Natural killer cell (primary cell): ENCODE results near the gene LMNA. TPM values are rescaled to one million over a fixed set of nuclear protein-coding genes. Genes with fewer than 3 reads are reported as not detected.

Experiments
- ATAC-seq, 3 donors: fragments of 150-1000 bp in 2 of 3; fragments of 200-7000 bp in 1 of 3; cut with Tn5 transposase; 1 replicate in 1 of 3; 2 replicates in 2 of 3; pipeline ENCODE4 v1.10.0; 2021; ENCODE audit warnings: mild to moderate bottlenecking in 2 of 3, moderate library complexity in 2 of 3
- DNase-seq, 2 donors: peaks; one replicate each; pipeline versions ENCODE4 v3.0.0 to v3.0.0-alpha.2; 2013 to 2021; ENCODE audit warnings: mixed read lengths in 1 of 2
- H3K27ac ChIP-seq: one replicate; pipeline ENCODE4 v1.5.1; 2013; ENCODE audit warnings: mild to moderate bottlenecking, low read length
- H3K27me3 ChIP-seq: one replicate; pipeline ENCODE4 v1.6.1; 2013; ENCODE audit warnings: low read length; ENCODE audit not compliant: control insufficient read depth, insufficient read depth
- H3K36me3 ChIP-seq: one replicate; pipeline ENCODE4 v1.6.1; 2013; ENCODE audit warnings: low read length; ENCODE audit not compliant: control insufficient read depth, insufficient read depth
- H3K4me1 ChIP-seq: one replicate; pipeline ENCODE4 v1.6.1; 2013; ENCODE audit warnings: low read length; ENCODE audit not compliant: control insufficient read depth, insufficient read depth
- H3K4me3 ChIP-seq: one replicate; pipeline ENCODE4 v1.5.1; 2013; ENCODE audit warnings: low read length
- H3K9me3 ChIP-seq: one replicate; pipeline ENCODE4 v1.6.1; 2013; ENCODE audit warnings: low read length; ENCODE audit not compliant: control insufficient read depth, insufficient read depth
- H3K27ac Mint-ChIP-seq, 2 donors: one replicate each; pipeline ENCODE4 v1.8.0; 2022; ENCODE audit warnings: mild to moderate bottlenecking in 2 of 2, mixed read lengths in 2 of 2, moderate library complexity in 1 of 2
- H3K27me3 Mint-ChIP-seq, 2 donors: one replicate each; pipeline ENCODE4 v1.8.0; 2022; ENCODE audit warnings: low read depth in 2 of 2, mixed read lengths in 2 of 2
- H3K36me3 Mint-ChIP-seq: one replicate; pipeline ENCODE4 v1.8.0; 2022; ENCODE audit warnings: mixed read lengths
- H3K4me1 Mint-ChIP-seq, 2 donors: one replicate each; pipeline ENCODE4 v1.8.0; 2022; ENCODE audit warnings: mixed read lengths in 2 of 2
- H3K4me3 Mint-ChIP-seq: one replicate; pipeline ENCODE4 v1.8.0; 2022; ENCODE audit warnings: mild to moderate bottlenecking, moderate library complexity, mixed read lengths
- H3K9me3 Mint-ChIP-seq, 2 donors: one replicate each; pipeline ENCODE4 v1.8.0; 2022; ENCODE audit warnings: mixed read lengths in 2 of 2
- WGBS: methylation state at CpG from one replicate; pipeline ENCODE4 v1.1.7; 2013; ENCODE audit warnings: missing lambda C conversion rate; ENCODE audit not compliant: insufficient coverage; 5-methylcytosine and 5-hydroxymethylcytosine counted together
- intact Hi-C: fragments of 100-400 bp; cut with micrococcal nuclease; formaldehyde crosslinking; loops from one replicate; pipeline ENCODE4 v1.14.2; 2022
- total RNA-seq, 4 donors: library from RNA; stranded (reverse); fragments of 120-200 nt in 1 of 4; gene quantifications; one replicate each; pipeline versions ENCODE4 v1.2.3 to v1.2.4, GENCODE V29; 2013 to 2022
- TF ChIP-seq, protein P1 (sequence below): fragments of 200-600 bp; IDR thresholded peaks from one replicate; pipeline ENCODE4 v1.8.0; 2022; ENCODE audit warnings: antibody characterized with exemption

Gene LMNA
- total RNA-seq, 3 donors from 2014 or later (not counting 1 experiment from before 2014, with no cell fraction given) = 201 to 504 (median 273) TPM

DNA sequence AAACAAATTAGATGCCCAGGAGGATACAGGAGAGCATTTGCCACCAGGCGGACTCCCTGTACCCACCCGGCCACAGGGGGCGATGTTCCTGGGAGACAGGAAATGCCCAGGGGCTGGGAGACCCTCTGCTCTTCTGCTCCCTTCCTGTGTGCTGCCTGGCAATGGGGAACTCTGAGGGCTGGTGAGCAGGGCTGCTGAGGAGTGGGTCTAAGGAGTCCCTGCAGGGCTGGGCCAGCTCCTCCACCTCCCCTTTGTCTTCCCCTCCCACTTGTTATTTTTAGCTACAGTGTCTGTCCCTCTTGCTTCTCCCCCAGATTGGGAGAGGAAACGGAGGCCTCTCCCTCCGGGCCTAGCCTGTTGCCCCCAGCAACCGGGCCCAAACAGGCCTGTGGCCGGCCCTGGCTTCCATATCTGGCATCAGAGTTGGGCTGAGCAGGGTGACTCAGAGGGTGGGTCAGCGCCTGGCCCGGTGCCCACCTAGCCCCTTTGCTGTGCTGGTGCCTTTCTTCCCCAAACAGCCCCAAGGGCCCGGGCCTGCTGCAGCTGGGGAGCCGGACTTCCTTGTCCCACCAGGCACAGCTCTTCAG lies 11.6 kb downstream of the LMNA start:
- H3K4me3 ChIP-seq = no peak overlapping the region
- H3K9me3 Mint-ChIP-seq = no peaks in the 10 kb centered on the region
- peaks cover 2 to 8% of the 10 kb centered on the region in 2 donors for H3K27me3 Mint-ChIP-seq
- TF ChIP-seq, protein P1, sequence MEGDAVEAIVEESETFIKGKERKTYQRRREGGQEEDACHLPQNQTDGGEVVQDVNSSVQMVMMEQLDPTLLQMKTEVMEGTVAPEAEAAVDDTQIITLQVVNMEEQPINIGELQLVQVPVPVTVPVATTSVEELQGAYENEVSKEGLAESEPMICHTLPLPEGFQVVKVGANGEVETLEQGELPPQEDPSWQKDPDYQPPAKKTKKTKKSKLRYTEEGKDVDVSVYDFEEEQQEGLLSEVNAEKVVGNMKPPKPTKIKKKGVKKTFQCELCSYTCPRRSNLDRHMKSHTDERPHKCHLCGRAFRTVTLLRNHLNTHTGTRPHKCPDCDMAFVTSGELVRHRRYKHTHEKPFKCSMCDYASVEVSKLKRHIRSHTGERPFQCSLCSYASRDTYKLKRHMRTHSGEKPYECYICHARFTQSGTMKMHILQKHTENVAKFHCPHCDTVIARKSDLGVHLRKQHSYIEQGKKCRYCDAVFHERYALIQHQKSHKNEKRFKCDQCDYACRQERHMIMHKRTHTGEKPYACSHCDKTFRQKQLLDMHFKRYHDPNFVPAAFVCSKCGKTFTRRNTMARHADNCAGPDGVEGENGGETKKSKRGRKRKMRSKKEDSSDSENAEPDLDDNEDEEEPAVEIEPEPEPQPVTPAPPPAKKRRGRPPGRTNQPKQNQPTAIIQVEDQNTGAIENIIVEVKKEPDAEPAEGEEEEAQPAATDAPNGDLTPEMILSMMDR = no peak
- peak overlapping the region; percentile 42 for H3K4me3 Mint-ChIP-seq
- peak overlapping the region; percentile 69 for H3K27ac ChIP-seq
- peak; percentile 69 to 83 for DNase-seq
- no peaks in the 10 kb centered on the region for H3K9me3 ChIP-seq
- peaks cover 7% of the 10 kb centered on the region for H3K27me3 ChIP-seq
- H3K36me3 Mint-ChIP-seq = no peaks in the 10 kb centered on the region
- peaks cover 76% of the 10 kb centered on the region for H3K4me1 ChIP-seq
- H3K4me1 Mint-ChIP-seq = peaks cover 21 to 55% of the 10 kb centered on the region in 2 donors
- no peaks in the 10 kb centered on the region for H3K36me3 ChIP-seq
- WGBS = 27% methylated on average over 11 of the region's 11 CpGs
- peak overlapping the region; percentile 76 to 92 for H3K27ac Mint-ChIP-seq
- intact Hi-C loops = loop anchor here (2.0 kb wide), 1 partner anchor 19 kb away; no protein-coding TSS in a partner anchor
- peak; percentile 35 to 72 (median 43) for ATAC-seq

DNA sequence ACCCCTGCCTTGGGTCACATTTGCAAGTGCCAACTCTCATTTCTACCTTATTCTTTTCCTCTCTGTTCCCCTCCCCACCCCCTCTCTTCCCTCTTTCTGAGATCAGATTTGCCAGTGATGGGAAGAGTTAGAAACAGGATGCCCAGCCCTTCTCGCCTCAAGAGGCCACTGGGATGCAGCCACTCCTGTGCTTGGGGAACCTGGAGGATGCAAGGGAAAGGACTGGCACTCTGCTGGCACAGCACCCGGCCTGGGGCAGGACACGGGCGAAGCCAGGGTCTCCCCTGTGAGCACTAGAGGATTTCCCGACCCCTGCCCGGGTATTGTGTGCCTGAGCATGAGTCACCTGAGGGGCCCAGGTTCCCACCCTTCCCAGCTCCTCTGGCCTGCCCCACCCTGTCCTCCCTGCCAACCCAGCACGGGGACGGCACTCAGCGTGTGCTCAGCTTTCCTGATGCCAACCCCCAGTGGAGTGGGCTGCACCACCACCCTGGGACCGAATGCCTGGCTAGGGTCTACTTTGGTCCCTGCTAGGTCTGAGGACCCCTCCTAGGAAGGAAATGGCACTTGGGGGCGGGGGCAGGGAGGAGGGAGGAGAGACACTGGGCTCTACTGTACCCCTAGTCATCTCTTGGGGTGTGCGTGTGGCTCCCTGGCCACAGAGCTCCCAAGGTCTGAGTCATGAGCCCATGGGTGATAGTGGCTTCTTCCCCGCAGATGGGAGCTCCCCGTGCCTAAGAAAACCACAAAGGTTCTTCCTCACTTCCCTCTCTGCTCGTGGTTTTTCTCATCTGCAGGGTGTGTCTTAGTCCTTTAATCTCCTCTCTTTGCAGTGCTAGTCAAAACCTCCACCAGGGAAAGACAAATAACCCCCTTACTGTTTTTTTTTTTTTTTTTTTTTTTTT lies 12.4 kb downstream of the LMNA start:
- peaks cover 21 to 55% of the 10 kb centered on the region in 2 donors for H3K4me1 Mint-ChIP-seq
- no peaks in the 10 kb centered on the region for H3K36me3 Mint-ChIP-seq
- WGBS = 36% methylated on average over 15 of the region's 15 CpGs
- Histone ChIP-seq H3K9me3 (no peaks in the 10 kb centered on the region), H3K4me3 (no peak overlapping the region), H3K4me1 (peaks cover 76% of the 10 kb centered on the region), H3K27me3 (peaks cover 7% of the 10 kb centered on the region), H3K36me3 (no peaks in the 10 kb centered on the region), H3K27ac (peak overlapping the region; percentile 69)
- H3K27ac Mint-ChIP-seq = peak overlapping the region; percentile 76 to 92
- DNase-seq (peak; percentile 65 to 93), ATAC-seq (peak; percentile 52 to 77 (median 55))
- no peaks in the 10 kb centered on the region for H3K9me3 Mint-ChIP-seq
- H3K4me3 Mint-ChIP-seq = peak overlapping the region; percentile 57
- TF ChIP-seq, protein P1 = no peak
- H3K27me3 Mint-ChIP-seq = peaks cover 2 to 8% of the 10 kb centered on the region in 2 donors
- intact Hi-C loops = loop anchor here (2.0 kb wide), 1 partner anchor 20 kb away; no protein-coding TSS in a partner anchor

DNA sequence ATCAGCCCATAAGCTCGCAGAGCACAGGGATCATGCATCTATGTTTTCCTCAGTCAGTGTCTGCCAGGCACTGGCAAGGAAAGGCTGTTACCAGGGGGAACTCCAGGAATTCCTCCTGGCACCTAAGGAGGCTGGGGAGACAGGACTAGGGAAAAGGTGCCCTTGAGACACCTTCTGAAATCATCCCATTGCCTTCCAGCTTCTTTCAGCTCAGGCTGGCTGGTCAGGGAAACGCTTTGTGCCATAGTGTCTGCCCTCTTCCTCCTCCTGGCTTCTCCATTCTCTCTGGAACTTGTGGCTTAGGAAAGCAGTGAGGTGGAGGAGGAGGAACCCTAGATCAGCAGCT lies 13.8 kb downstream of the LMNA start:
- TF ChIP-seq, protein P1 = no peak
- H3K27ac ChIP-seq = no peak overlapping the region
- intact Hi-C loops = no loop called here
- Mint-ChIP-seq H3K36me3 (no peaks in the 10 kb centered on the region), H3K9me3 (no peaks in the 10 kb centered on the region), H3K27ac (peak overlapping the region; percentile 64 to 92), H3K4me1 (peaks cover 21 to 49% of the 10 kb centered on the region in 2 donors), H3K27me3 (no peaks in the 10 kb centered on the region), H3K4me3 (no peak overlapping the region)
- no peak for ATAC-seq
- no peaks in the 10 kb centered on the region for H3K36me3 ChIP-seq
- 84% methylated on average over 2 of the region's 2 CpGs for whole genome bisulfite sequencing
- peaks cover 7% of the 10 kb centered on the region for H3K27me3 ChIP-seq
- no peak for DNase-seq
- H3K9me3 ChIP-seq = no peaks in the 10 kb centered on the region
- no peak overlapping the region for H3K4me3 ChIP-seq
- H3K4me1 ChIP-seq = peaks cover 73% of the 10 kb centered on the region
